GM19372 (cell line): ENCODE measurements around the gene EPS8L3.
"Not testable (repeated sequence)": the region's sequence is repeated elsewhere in the genome, so short reads cannot be mapped to it uniquely, and the experiment has no call there.

ENCODE experiments used
- ATAC-seq: cut with Tn5 transposase; IDR thresholded peaks from one replicate; pipeline ENCODE4 v1.9.1; 2021; ENCODE audit warnings: mild to moderate bottlenecking, low read depth, moderate library complexity; ENCODE audit not compliant: unreplicated experiment

Gene EPS8L3

DNA sequence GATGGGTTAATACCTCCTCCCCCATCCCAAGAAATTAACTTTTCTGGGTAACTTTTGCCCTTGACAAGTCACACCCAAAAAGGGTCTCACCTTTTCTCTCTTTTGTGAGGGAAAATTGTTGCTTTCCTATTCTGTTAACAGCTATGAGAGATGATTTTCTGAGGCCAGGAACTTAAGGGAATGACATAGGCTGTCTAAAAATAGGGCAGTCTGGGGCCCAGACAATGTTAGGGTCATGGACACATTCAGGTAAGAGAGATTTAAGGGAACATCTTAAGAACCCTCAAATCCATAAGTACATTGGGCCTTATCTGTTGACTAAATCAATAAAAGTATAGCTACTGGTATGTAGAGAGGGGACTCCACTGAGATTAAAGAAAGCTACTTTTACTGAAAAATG is 14.5 kb downstream of the EPS8L3 start:
- ATAC-seq, result no peak

DNA sequence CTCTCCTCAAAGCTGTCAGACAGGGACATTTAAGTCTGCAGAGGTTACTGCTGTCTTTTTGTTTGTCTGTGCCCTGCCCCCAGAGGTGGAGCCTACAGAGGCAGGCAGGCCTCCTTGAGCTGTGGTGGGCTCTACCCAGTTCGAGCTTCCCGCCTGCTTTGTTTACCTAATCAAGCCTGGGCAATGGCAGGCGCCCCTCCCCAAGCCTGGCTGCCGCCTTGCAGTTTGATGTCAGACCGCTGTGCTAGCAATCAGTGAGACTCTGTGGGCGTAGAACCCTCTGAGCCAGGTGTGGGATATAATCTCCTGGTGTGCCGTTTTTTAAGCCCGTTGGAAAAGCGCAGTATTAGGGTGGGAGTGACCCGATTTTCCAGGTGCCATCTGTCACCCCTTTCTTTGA is 15.4 kb downstream of the EPS8L3 start:
- ATAC-seq, result not testable (repeated sequence)

DNA sequence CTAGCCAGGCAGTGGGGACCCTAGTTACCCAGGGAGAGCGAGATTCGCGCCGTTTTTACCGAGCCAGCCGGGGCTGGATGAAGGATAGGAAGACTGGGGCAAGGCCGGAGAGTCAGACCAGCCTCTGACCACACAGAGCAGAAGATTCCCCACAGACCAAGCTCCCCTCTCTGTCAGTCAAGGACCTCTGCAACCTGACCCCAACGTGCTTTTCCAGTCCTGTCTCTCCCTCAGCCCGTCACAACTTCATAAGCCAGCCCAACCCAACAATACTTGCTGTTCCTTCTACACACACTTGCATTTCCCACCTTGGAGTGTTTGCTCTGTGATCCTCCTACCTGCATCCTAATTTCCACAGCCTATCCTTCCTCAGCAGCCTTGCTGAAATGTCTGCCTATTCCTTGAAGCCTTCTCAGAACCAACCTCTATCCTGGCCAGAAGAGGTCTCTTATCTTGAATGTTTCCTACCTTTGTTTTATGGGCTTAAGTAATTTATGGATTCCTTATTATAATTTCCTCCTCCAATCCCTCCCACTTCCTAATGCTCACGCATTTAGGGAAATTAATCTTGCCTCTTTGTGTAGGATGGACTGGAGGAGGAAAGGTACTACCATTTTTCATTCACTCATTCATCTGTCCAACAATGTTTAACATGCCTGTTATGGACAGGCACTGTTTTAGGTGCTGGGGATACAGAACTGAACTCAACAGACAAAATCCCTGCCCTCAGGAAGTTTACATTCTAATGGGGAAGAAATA is 22.9 kb downstream of the EPS8L3 start, which contains the start of gene GSTM3:
Gene GSTM3 (minus strand): TSS at position 424 of the 759 bp plus-strand sequence. CDS start 751 bp downstream, outside the sequence.
- no peak for ATAC-seq

DNA sequence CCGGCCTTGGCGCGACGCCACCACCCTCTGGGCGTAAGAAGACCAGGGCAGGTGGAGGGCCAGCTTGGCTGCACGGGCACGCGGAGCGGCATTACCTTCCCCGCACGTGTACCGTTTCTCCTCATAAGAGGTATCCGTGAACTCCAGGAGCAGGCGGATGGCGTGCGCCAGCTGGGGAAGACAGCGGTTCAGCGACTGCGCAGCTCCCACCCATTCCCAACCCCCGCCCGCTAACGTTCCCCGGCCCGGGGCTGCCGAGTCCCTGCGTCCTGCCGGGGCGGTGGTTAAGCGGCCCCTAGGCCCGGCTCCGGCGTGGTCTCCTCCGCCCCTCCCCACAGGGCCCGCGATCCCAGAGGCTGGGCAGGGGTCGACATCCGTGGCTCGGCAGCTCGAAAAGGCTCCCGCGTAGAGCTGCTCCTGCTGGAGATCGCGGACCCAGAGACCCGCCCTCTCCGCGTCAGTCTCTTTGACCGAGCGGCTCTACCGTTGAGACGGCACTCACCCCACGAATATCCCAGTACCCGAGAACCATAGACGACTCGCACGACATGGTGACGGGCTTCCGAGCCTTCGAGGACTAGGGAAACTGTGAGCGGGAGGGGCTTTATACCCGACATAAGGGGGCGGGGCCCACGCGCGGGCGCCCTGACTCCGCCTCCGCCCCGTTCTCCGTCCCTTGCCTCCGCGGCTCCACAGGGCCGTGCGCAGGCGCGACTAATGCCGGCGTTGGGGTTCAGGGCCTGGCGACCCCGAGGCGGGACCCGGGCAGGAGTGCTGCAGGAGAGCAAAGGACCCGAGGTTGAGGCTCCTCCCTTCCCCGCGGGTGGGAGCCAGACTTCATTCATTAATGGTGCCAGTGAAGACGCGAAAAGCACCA is 23.7 kb downstream of the EPS8L3 start:
- peak; percentile 83 for ATAC-seq

DNA sequence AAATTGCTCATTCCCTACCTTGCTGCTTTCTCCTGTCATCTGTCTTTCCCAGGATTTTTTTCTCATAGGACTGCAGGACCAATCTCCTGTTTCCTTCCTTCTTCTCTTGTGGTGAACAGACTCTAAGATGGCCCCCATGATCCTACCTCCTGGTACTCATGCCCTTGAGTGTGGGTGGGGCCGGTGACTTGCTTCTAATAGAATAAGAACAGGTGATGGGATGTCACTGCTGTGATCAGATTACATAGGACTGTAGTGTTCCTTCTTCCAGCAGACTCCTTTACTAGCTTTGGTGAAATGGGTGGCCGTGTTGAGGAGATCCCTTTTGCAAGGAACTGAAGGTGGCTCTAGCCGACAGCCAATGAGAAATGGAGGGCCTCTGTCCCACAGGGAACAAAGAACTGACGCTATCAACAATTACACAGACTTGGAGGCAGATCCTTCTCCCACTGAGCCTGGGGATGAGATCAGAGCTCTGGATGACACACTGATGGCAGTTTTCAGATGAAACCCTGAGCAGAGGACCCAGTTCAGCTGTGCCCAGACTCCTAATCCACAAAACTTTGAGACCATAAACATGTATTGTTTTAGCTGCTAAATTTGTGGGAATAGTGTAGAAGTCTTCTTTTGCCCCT is 30.4 kb downstream of the EPS8L3 start:
- no peak for ATAC-seq

DNA sequence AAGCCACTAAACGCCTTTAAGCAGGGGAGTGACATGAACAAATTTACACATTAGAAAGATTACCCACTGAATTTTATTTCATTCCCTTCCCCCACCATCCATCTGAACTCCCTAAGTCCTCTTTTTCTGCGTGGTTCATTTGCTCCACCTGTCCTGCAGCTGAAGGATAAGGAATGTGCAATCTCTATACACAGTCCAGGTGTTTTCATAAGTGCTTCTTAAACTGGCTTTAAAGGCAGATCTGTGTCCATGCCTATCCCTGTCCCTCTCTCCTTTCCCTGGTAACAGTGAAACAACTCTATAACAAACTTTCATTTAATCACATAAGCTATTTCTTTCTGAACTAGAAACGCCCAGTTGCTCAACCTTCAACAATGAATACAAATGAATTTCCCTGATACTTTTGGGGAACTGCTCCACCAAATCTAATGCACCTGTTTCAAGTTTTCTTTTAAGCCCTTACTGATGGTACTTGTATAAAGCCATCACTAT is 31.3 kb downstream of the EPS8L3 start:
- no peak for ATAC-seq

DNA sequence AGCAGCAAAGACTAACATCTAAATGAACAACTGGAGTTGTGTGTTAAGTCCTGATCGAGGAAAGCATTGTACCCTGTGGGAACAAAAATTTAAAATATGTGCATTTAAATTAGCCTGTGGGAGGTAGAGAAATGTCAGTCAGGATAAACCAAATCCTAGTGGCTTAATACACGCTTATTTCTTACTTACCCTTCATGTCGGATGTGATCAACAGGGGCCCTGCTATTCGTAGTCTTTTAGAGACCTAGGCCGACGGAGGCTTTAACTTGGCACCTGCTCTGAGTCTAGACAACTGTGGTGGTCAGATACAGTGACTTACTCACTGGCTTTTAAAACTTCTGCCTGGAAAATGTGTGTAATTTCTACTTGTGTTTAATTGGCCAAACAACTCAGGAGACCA is 33.1 kb downstream of the EPS8L3 start:
- ATAC-seq, result no peak

DNA sequence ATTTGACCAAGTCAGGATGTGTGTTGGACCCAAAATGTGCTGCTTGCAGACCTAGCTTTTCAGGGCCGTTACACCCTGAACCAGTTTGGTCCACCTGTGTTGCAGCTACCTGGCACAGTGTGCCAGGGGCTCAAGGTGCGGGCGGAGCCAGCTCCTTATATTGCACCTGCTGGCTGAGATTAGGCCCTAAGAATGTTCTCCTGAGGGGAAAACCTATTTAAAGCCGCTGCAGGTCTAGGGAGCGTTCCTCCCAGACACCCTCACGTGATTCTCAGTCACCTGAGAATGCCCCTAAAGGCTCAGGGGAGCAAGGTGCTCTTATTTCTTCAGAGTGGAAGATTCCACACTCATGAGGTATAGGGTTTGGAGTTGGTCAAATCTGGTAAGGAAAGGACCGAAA is 34.9 kb downstream of the EPS8L3 start:
- ATAC-seq, result no peak

DNA sequence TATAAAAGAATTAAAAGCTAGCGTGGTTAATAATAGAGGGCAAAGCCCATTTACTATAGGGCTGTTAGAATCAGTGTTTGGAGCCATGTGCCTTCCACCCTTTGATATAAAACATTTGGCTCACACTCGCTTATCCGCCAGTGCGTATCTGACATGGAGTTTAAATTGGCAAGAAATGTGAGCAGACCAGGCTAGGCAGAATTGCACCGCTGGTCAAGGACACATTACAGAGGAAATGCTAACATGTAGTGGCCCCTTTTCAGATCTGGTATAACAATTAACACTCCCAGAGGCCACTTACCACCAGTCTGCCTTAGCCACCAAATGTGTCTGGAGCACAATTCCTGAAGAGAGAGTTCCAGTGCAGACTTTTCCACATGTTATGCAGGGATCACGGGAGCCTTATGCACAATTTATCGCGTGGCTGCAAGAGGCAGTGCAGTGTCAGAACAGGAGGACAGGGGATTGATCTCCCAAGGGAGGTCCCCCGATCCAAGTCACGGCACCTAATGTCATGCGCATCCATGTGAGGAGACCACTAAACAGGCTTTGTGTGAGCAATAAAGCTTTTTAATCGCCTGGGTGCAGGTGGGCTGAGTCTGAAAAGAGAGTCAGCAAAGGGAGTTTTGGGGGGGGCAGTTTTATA is 36.9 kb downstream of the EPS8L3 start:
- no peak for ATAC-seq

DNA sequence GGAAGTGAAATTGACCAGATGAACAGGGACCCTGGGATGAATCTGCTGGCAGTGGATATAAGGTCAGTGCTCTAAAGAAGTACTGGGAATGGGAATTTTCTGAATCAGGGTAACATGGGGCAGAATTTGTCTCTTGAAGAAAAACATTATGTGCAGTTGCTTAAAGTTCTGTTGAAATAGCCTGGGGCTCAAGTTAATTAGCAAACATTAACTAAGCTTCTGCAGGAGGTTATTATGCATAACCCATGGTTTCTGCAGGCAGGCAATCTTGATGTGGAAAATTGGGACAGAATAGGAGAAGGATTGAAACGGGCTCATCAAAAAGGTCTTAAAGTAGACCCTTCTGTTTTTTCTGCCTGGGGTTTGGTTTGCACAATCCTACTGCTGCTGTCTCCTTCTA is 37.7 kb downstream of the EPS8L3 start:
- ATAC-seq, result no peak

DNA sequence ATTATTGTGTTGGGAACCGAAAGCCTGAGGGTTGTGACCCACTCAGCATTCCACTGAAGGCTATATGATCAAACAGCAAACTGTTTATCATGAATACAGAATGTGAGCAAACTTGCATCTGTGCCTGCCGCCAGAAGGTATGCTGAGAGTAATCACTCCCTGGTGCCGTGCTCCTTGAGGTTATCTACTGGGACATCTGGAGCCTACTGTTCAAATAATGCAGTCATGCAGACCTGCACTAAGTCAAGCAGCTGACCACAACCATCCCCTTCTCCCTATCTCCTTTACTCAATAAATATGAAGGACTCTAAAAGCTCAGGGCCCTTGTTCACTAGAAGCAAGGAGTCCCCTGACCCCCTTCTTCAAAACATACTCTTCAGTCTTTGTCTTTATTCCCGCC is 38.2 kb downstream of the EPS8L3 start:
- no peak for ATAC-seq

DNA sequence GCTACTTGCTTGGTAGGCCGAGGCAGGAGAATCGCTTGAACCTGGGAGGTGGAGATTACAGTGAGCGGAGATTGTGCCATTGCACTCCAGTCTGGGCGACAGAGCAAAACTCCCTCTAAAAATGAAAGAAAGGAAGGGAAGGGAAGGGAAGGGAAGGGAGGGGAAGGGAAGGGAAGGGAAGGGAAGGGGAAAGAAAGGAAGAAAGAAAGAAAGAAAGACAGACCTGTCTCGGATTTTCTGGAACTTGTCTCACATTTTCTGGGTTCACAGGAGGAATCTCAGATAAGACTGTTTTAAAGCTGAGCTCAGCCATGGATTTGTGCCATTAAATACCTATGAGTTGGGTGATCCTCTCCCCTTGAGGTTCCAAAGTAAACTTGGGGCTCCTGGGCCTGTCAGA is 38.8 kb downstream of the EPS8L3 start:
- no peak for ATAC-seq

DNA sequence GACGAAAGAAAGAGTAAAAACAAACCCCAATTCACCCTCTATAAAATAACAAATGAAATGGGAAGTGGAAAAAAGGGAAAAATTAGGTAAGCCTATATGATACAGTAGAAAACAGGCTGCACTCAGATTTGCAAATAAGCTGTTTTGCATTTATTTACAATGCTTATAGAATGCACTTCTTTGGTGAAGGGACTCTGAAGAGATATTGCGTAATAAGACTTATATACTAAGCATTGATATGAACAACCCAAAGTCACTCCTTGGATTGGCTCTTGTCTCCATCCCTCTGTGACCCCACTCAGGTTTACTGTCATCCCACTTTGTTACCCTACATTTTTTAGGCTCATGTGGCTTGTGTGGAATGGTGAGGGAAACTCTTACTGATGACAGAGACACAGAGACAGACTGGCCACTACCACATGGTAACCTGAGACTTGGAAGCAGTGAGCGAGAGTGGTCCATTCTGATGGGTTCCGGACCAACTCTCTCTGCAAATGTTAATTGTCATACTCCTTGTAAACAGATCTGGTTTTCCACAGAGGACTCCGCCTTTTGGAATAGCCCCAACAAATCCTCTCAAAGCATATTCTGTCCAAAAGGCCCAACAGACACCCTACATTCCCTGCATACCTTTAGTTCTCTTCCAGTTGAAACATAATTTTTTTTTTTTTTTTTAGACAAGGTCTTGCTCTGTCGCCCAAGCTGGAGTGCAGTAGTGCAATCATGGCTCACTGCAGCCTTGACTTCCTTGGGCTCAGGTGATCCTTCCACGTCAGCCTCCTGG is 40.6 kb downstream of the EPS8L3 start:
- ATAC-seq, result no peak

DNA sequence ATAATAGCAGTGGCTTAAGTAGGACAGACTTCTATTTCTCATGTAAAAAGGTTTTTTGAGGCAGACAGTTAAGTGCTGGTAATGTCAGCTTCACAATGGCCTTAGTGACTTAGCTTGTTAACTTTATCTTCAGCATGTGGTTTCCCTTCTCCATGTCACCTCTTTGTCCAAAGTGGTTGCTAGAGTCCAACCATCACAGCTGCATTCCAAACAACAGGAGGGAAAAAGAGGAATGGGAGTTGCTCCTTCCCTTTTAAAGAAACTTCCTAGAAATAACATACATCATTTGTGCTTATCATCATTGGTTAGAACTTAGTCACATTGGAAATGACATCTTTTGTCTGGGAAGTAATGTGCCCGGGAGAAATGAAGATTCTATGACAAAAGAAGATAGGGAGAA is 41.8 kb downstream of the EPS8L3 start:
- ATAC-seq, result no peak

DNA sequence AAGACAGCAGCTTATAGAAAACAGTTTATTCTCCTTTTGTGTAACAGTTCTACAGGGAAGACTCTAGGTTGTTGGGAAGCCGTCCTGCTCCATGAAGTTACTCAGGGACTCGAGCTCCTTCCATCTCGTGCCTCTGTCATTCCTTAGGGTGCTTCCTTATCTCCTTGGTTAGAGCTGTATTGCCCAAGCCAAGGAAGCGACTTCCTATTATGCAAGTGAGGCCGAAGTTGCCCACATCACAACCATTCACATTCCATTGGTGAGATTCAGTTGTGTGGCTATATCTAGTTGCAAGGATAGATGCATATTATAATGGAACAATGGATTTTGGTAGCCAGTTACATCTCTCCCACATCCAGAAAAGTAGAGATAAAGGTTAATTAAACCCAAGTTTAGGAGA is 42.7 kb downstream of the EPS8L3 start:
- no peak for ATAC-seq

DNA sequence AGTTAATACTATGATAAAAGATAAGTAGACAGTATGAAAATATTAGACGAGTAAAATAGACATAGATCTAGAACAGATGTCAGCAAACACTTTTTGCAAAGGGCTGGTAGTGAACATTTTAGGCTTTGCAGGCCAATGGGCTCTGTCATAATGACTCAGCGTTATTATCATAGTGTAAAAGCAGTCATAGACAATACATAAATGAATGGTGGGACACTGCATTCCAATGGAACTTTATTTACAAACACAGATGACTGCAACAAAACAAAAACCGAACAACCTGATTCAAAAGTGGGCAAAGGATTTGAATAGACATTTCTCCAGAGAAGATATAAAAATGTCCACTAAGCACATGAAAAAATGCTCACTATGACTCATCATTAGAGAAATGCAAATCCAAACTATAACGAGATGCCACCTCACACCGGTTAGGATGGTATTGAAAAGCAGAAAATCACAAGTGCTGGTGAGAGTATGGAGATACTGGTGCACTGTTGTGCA is 44.3 kb downstream of the EPS8L3 start:
- no peak for ATAC-seq

DNA sequence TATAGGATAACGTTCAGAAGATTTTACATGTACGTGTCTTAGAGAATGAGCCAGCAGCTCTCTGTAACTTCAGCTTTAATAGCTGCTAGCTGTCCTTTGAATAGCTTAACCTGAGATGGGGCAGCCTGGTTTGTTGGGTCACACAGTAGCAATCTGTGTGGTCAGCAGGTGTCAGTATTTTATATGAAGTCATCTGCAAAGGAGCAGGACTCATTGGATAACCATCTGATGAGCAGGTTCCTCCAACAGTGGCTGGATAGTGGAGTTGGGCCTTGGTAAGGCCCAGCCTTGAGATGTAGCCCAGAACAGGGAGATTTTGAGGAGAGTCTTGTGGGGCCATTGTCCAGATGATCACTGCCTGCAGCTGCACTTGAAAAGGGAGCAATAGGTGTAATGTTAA is 45.2 kb downstream of the EPS8L3 start:
- no peak for ATAC-seq

DNA sequence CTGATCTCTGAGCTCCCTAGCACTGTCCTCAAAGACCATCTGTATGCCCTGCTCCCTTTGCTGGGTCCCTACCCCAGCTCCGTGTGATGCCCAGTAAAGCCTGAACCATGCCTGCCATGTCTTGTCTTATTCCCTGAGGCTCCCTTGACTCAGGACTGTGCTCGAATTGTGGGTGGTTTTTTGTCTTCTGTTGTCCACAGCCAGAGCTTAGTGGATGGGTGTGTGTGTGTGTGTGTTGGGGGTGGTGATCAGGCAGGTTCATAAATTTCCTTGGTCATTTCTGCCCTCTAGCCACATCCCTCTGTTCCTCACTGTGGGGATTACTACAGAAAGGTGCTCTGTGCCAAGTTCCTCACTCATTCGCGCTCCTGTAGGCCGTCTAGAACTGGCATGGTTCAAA is 46.0 kb downstream of the EPS8L3 start:
- ATAC-seq, result no peak

DNA sequence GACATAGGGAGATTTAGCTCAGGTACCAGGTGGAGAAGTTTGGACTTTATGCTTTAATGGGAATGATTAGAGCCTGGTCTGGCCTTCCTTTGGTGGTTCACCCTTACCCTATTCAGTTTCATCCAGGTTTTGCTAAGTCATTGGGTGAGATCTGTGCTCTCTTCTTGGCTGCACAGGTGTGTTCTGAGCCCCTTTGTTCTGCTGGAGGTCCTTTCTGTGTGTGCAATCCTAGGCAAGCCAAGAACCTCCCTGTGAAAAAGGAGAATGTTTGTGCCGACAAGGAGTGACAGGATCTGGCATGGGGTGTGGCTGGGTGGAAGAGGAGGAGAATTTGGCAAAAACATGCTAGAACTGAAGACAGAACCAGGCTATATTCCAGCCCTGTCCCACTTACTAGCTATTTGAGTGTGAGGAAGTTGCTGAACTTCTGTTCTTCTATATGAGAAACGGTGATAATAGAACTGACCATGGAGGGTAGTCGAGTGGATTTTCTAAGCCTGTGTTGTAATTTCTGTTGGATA is 47.1 kb downstream of the EPS8L3 start:
- ATAC-seq, result no peak
